KOPT-K1 (cell line): ENCODE measurements around the gene MYEOV.

Experiments
- H3K27ac ChIP-seq: fragments of 200-600 bp; sonication (generic); 2 replicates; pipeline ENCODE4 v1.5.1; 2016; ENCODE audit warnings: antibody characterized with exemption, mild to moderate bottlenecking, low read depth, low read length; ENCODE audit not compliant: poor library complexity, severe bottlenecking
- H3K36me3 ChIP-seq: fragments of 200-600 bp; sonication (generic); 2 replicates; pipeline ENCODE4 v1.5.1; 2017; ENCODE audit warnings: antibody characterized with exemption, mild to moderate bottlenecking, low read length, moderate library complexity; ENCODE audit not compliant: insufficient read depth
- H3K9me3 ChIP-seq: fragments of 200-600 bp; sonication (generic); 2 replicates; pipeline ENCODE4 v1.5.1; 2017; ENCODE audit warnings: antibody characterized with exemption, low read length, mild to moderate bottlenecking; ENCODE audit not compliant: insufficient read depth, poor library complexity, severe bottlenecking

MYEOV gene

GRCh38 chr11:69321877-69322361 is 28.0 kb downstream of the MYEOV start:
- no peak overlapping the region for H3K27ac ChIP-seq
- H3K36me3 ChIP-seq: no peaks in the 10 kb centered on the region
- no peaks in the 10 kb centered on the region for H3K9me3 ChIP-seq

GRCh38 chr11:69325446-69325845 is 31.5 kb downstream of the MYEOV start:
- no peaks in the 10 kb centered on the region for H3K9me3 ChIP-seq
- no peaks in the 10 kb centered on the region for H3K36me3 ChIP-seq
- H3K27ac ChIP-seq: no peak overlapping the region

GRCh38 chr11:69326622-69327219 is 32.8 kb downstream of the MYEOV start:
- no peaks in the 10 kb centered on the region for H3K9me3 ChIP-seq
- no peak overlapping the region for H3K27ac ChIP-seq
- no peaks in the 10 kb centered on the region for H3K36me3 ChIP-seq

- Histone ChIP-seq H3K9me3 (no peaks in the 10 kb centered on the region), H3K36me3 (no peaks in the 10 kb centered on the region), H3K27ac (no peak overlapping the region)
Measured at GRCh38 chr11:69327741-69328191, 33.8 kb downstream of the MYEOV start.

GRCh38 chr11:69328231-69328630 is 34.3 kb downstream of the MYEOV start:
- Histone ChIP-seq H3K27ac (no peak overlapping the region), H3K9me3 (no peaks in the 10 kb centered on the region), H3K36me3 (no peaks in the 10 kb centered on the region)

GRCh38 chr11:69329581-69329980 is 35.6 kb downstream of the MYEOV start:
- Histone ChIP-seq H3K9me3 (no peaks in the 10 kb centered on the region), H3K36me3 (no peaks in the 10 kb centered on the region), H3K27ac (no peak overlapping the region)

- Histone ChIP-seq H3K9me3 (no peaks in the 10 kb centered on the region), H3K36me3 (no peaks in the 10 kb centered on the region), H3K27ac (no peak overlapping the region)
Measured at GRCh38 chr11:69330330-69330729, 36.4 kb downstream of the MYEOV start.

GRCh38 chr11:69333149-69333710 is 39.3 kb downstream of the MYEOV start:
- H3K9me3 ChIP-seq: no peaks in the 10 kb centered on the region
- H3K36me3 ChIP-seq: no peaks in the 10 kb centered on the region
- no peak overlapping the region for H3K27ac ChIP-seq

- Histone ChIP-seq H3K9me3 (no peaks in the 10 kb centered on the region), H3K27ac (no peak overlapping the region), H3K36me3 (no peaks in the 10 kb centered on the region)
Measured at GRCh38 chr11:69333879-69334278, 39.9 kb downstream of the MYEOV start.

GRCh38 chr11:69335007-69335780 is 41.2 kb downstream of the MYEOV start:
- Histone ChIP-seq H3K9me3 (peaks cover 7% of the 10 kb centered on the region), H3K36me3 (no peaks in the 10 kb centered on the region), H3K27ac (no peak overlapping the region)

- no peak overlapping the region for H3K27ac ChIP-seq
- peaks cover 13% of the 10 kb centered on the region for H3K9me3 ChIP-seq
Measured at GRCh38 chr11:69335781-69336405, 41.9 kb downstream of the MYEOV start.

GRCh38 chr11:69337211-69337721 is 43.3 kb downstream of the MYEOV start:
- Histone ChIP-seq H3K36me3 (no peaks in the 10 kb centered on the region), H3K27ac (no peak overlapping the region), H3K9me3 (peaks cover 18% of the 10 kb centered on the region)

More at GRCh38 chr11:69335781-69336405, 41.9 kb downstream of the MYEOV start:
- H3K36me3 ChIP-seq: no peaks in the 10 kb centered on the region

GRCh38 chr11:69339041-69339733 is 45.2 kb downstream of the MYEOV start:
- Histone ChIP-seq H3K27ac (no peak overlapping the region), H3K36me3 (no peaks in the 10 kb centered on the region), H3K9me3 (peaks cover 18% of the 10 kb centered on the region)

- H3K27ac ChIP-seq: no peak overlapping the region
- H3K36me3 ChIP-seq: no peaks in the 10 kb centered on the region
Measured at GRCh38 chr11:69339983-69340565, 46.1 kb downstream of the MYEOV start.

More at GRCh38 chr11:69339983-69340565, 46.1 kb downstream of the MYEOV start:
- peaks cover 18% of the 10 kb centered on the region for H3K9me3 ChIP-seq
